ENCODE measurements around the gene ABLIM3.

DNA sequence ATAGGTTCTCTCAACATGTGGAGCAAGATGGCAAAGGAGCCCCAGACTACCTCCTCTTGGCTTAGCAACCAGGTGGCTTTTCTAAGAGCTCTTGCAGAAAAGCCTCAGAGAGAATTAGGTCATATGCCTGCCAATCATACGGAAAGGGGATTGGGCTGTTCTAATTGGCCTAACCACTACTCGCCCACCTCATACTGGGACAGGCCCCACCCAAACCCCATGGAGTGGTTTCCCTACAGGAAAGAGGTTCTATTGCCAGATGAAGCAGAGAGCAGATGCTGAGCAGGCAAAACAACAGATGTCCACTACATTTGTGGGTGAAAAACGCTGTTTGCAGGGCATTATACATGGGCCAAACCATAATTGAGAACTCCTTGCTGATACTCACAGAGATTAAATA, 29.0 kb downstream of the ABLIM3 start:
- no peak for TF ChIP-seq EZH2 (IDR thresholded peaks at IDR 0.05)
- TF ChIP-seq CTCF (IDR thresholded peaks at IDR 0.05) = no peak
- no peak for TF ChIP-seq EZH2phosphoT487 (IDR thresholded peaks at IDR 0.05)
